ENCODE data around the gene SIGLEC1.
A peak's percentile ranks its signal among the peaks of the same experiment; 100 is the strongest.

Gene SIGLEC1

DNA sequence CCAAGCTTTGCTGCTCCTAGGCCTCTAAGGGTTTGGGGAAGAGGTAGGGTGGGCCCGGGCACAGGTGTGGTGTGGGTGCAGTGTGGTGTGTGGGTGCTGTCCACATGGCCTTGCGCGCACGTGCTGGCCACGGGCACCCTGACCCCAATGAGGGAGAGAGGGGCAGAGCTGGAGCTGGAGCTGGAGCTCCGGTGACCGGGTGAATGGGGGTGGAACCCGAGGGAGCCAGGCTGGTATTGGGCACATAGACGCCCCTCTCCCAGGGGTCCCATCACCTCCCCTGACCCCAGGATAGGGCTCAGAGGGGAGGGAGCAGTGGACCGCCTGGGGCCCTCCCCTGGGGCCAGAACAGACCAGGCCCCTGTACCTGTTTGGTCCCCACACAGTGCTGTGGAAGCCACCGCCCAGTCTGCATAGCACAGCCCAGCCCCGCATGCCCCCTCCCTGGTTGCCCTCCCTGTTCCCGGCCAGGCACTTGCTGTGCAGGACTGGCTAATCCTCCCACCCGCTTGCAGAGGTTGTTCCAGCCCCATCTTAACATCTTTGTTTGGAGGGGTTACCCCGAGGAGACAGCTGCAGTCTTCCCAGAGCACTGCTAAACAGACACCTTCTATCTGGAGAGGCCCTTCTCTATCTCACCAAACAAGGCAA lies 31.6 kb downstream of the SIGLEC1 start:
- peak; percentile 30 for DNase-seq (ENCODE audit: low read depth, low spot score)

GRCh38 chr20:3679749-3680700 lies 32.4 kb downstream of the SIGLEC1 start:
- DNase-seq (ENCODE audit: low read depth, low spot score) = peak; percentile 89

DNA sequence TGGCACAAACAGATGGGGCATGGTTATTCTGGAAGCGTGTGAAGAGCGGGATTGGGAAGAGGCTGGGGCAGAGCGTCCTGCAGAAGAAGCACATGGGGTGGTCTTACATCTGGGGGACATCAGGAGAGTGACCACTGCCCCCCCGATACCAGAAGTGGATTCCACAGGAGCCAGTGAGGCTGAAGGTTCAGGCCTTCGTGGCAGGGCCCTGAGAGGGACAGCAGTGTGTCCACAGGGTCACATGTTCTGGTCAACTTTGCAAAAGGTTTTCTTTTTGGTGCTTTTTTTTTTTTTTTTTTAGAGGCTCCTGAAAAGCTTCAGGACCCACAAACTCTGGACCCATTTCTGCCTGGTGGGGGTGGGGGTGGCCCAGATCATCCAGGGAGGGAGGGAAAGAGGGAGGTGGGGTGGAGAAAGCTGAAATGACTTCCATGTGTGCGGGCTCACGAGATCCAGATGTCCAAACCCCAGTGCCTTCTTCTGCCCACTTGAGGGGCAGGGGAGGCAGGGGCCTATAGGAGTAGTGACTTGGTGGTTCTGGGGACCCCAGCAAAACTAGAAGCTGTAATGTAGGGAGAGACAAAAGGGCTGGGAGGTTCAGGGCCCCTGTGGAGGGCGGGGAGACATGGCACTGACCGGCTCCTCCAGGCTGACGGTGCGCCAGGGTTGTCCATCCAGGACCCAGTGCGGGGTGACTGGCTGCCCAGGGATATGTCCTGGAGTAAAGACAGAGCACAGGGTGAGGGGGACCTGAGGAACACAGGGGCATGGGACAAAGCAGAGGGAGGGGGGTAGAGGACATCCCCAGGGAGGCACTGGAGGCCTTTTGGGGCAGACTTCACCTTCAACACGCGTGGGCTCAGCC lies 33.3 kb downstream of the SIGLEC1 start:
- no peak for DNase-seq (ENCODE audit: low read depth, low spot score)

GRCh38 chr20:3678198-3678597 lies 34.2 kb downstream of the SIGLEC1 start:
- no peak for DNase-seq (ENCODE audit: low read depth, low spot score)

- DNase-seq (ENCODE audit: low read depth, low spot score) = no peak
These were observed 34.7 kb downstream of the SIGLEC1 start for GRCh38 chr20:3677733-3678132.

DNA sequence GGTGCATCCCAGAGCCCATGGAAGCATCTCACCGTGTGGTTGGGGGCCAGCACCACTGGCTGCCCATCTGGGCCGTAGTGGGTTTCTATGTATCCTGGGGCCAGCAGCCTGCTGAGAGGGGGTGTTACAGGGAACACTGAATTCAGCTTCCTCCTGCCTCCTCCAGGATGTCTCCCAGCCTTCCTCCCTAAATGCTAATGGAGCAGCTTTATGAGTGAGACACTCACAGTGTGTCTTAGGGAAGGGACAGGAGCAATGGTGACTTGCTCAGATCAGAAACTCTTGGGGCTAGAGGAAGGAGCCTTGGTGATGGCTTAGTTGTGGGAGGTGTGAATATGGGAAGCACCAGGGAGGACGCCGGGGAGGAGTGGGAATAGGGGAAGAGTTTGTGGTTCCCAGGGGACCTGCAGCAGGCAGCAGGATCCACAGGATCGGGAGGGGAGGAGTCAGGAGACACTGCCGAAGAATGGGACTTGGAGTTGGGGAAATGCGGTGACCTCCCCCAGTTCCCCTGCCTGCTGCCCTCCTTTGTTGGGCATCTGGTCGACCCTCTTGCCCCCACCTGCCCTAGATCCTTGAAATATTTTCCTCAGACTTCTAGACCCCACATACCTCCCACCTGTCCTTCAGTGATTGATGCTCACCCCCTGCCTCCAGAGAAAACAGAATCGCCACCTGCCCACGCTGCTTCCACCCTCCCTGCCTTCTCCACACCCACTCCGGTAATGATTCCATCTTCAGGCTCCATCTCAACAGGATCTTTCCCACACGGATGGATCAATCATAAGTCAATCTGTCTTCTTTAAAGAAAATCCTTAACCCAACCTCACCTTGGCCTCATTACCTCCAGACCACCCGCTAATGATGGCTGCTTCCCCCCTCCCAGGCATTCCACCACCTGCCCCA lies 37.2 kb downstream of the SIGLEC1 start:
- no peak for DNase-seq (ENCODE audit: low read depth, low spot score)

GRCh38 chr20:3674447-3674846 lies 38.0 kb downstream of the SIGLEC1 start:
- DNase-seq (ENCODE audit: low read depth, low spot score) = no peak

DNA sequence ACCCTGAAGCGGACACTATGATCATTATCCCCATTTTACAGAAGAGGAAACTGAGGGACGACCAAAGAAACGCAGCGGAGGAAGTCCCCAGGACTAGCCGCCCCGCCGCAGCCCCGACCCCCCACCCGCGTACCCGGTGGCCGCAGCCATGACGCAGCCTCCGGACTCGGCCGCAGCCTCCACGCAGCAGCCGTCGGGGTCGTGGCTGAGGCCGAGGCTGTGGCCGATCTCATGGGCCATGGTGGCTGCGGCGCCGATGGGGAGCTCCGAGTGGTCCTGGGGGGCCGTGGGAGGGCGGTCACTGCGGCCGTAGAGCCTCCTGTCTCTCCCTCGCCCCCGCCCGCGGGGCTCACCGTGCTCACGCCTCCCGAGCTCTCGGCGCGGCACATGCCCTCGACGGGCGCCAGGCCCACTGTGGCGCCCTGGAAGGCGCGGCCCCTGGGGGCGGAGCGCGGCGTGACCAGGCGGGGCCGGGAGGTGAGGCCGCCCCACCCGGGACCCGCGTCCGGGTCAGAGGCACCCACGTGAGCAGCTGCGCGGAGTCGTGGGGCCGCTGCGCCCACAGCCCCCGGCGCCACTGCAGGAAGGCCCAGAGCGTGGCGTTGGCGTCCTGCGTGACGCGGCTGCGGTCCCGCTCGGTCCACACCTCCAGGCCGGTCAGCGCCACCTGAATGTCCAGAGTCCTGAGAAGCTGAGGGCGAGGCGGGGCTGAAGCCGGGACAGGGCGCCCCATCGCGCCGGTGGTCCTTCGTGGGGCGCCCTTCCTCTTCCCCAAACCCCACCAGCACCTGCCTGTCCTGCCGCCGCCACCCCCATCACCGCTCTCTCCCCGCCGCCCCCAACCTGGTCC lies 39.0 kb downstream of the SIGLEC1 start:
- DNase-seq (ENCODE audit: low read depth, low spot score) = no peak

- no peak for DNase-seq (ENCODE audit: low read depth, low spot score)
These were observed 39.7 kb downstream of the SIGLEC1 start for GRCh38 chr20:3672547-3673171.

DNA sequence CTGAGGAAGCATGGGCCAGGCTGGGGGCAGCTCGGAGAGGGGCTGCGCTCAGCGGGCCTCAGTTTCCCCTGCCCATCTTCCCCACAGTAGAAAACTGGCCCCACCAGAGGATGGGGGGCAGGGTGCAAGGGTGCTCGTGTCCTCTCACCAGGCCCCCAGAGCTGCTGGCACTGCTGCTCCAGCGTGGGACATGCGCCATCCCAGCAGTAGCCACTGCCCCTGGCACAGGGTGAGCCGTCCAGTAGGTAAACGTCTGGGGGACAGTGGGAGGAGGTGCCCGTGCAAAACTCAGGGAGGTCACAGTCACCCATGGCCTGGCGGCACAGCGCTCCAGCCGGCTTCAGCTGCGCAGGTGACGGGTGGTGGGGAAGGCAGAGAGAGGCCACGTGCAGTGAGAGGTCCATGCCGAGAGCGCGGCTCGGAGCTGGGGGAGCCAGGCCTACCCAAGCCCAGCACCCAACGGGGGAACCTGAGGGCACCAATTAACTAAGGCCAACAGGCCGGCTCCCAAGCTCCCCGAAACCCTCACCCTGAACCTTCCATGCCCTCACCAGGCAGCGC lies 40.3 kb downstream of the SIGLEC1 start:
- DNase-seq (ENCODE audit: low read depth, low spot score) = no peak

- DNase-seq (ENCODE audit: low read depth, low spot score) = no peak
These were observed 41.5 kb downstream of the SIGLEC1 start for GRCh38 chr20:3670945-3671344.

GRCh38 chr20:3670511-3670910 lies 41.9 kb downstream of the SIGLEC1 start:
- no peak for DNase-seq (ENCODE audit: low read depth, low spot score)

- no peak for DNase-seq (ENCODE audit: low read depth, low spot score)
These were observed 42.6 kb downstream of the SIGLEC1 start for GRCh38 chr20:3669710-3670367.

- DNase-seq (ENCODE audit: low read depth, low spot score) = no peak
These were observed 44.9 kb downstream of the SIGLEC1 start for GRCh38 chr20:3667434-3668037.

GRCh38 chr20:3663858-3664257 lies 48.5 kb downstream of the SIGLEC1 start:
- no peak for DNase-seq (ENCODE audit: low read depth, low spot score)

DNA sequence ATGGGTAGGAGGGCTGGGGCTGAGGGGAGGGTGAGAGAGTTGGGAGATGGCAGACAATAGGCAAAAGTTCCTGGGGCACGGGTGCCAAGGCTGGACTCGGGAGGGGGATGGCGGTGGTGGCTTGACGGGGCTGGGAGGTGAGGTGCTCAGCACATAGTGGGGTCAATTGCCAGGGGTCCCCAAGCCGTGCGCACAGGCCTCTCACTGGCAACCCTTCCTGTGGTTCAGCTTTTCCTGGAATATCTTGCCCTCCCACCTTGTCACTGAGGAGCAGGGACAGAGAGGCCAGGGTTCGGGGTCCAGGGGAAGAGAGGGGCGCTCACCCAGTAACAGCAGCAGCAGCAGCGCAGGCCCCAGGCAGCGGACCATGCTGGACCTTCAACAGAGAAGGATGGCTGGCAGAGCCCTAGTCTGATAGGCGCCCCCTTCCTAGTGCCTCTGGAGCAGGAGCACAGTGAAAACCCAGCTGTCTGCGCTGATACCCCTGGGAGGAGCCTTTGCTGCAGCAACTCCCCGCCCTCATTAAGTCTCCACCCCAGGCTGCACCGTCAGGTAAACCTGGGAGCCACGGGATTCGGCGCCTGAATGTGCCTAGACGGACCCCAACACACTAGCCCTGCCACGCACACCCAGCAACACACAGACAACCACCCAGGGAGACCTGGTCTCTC lies 49.2 kb downstream of the SIGLEC1 start, which contains the start of gene GFRA4:
TSS of gene GFRA4 (minus strand) at position 369 of the 671 bp plus-strand sequence. CDS start at position 369, 0 bp downstream.
- DNase-seq (ENCODE audit: low read depth, low spot score) = no peak

Measured in ELF-1 (cell line).